Measurements from ENCODE around the gene CYP1A1.

CYP1A1 gene

GRCh38 chr15:74692327-74692726, 33.0 kb downstream of the CYP1A1 start:
- no peak for DNase-seq
- no peak for TF ChIP-seq GATA1 (IDR thresholded peaks at IDR 0.05; ENCODE audit: low read depth, low read length)
- TF ChIP-seq POLR2A (IDR thresholded peaks at IDR 0.05; ENCODE audit: low read length), result no peak

DNA sequence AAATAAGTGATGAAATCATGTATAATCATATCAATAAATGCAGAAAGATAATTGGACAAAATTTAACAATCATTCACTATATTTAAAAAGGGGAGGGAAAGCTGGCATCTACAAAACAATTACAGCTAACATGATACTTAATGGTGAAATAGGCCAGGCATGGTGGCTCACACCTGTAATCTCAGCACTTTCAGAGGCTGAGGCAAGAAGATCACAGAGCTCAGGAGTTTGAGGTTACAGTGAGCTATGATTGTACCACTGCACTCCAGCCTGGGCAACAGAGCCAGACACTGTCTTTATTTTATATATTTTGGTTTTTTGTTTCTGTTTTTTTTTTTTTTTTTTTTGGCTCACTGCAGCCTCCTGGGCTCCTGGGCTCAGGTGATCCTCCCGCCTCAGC, 41.6 kb downstream of the CYP1A1 start:
- DNase-seq, result no peak
- TF ChIP-seq POLR2A (IDR thresholded peaks at IDR 0.05; ENCODE audit: low read length), result no peak
- TF ChIP-seq GATA1 (IDR thresholded peaks at IDR 0.05; ENCODE audit: low read depth, low read length), result no peak

- DNase-seq, result no peak
- no peak for TF ChIP-seq POLR2A (IDR thresholded peaks at IDR 0.05; ENCODE audit: low read length)
- TF ChIP-seq GATA1 (IDR thresholded peaks at IDR 0.05; ENCODE audit: low read depth, low read length), result no peak
These were observed 42.4 kb downstream of the CYP1A1 start for GRCh38 chr15:74682954-74683353.

GRCh38 chr15:74680456-74680855, 44.9 kb downstream of the CYP1A1 start:
- TF ChIP-seq GATA1 (IDR thresholded peaks at IDR 0.05; ENCODE audit: low read depth, low read length) (no peak), POLR2A (IDR thresholded peaks at IDR 0.05; ENCODE audit: low read length) (no peak)
- no peak for DNase-seq

- no peak for DNase-seq
- TF ChIP-seq GATA1 (IDR thresholded peaks at IDR 0.05; ENCODE audit: low read depth, low read length) (no peak), POLR2A (IDR thresholded peaks at IDR 0.05; ENCODE audit: low read length) (no peak)
These were observed 48.5 kb downstream of the CYP1A1 start for GRCh38 chr15:74676801-74677200.

DNA sequence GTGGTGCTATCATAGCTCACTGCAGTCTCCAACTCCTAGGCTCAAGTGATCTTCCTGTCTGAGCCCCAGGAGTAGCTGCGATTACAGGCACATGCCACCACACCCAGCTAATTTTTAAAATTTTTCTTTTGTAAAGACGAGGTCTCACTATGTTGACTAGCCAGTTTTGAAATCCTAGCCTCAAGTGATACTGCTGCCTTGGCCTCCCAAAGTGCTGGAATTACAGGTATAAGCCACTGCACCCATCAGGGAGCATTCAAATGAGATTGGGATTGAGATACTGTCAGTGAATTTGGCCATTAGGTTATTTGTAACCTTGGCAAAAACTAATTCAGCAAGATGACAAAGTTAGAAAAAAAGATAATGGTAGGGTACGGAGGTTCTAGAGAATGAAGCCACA, 51.2 kb downstream of the CYP1A1 start:
- TF ChIP-seq POLR2A (IDR thresholded peaks at IDR 0.05; ENCODE audit: low read length) (no peak), GATA1 (IDR thresholded peaks at IDR 0.05; ENCODE audit: low read depth, low read length) (no peak)
- DNase-seq, result no peak

DNA sequence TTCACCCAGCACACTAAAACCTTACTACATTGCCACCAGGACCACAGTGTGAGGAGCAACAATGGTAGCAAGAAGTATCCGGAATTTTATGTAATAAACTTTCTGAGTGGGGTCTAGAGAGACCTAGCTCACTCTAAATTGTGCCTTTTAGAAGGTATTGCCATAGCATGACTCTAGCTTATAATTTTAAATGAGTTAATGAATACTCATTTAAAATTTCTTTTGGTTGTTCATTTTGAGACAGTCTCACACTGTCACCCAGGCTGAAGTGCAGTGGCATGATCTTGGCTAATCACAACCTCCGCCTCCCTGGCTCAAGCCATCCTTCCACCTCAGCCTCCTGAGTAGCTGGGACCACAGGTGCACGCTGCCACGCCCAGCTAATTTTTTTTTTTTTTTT, 55.7 kb downstream of the CYP1A1 start:
- DNase-seq, result no peak
- TF ChIP-seq GATA1 (IDR thresholded peaks at IDR 0.05; ENCODE audit: low read depth, low read length) (no peak), POLR2A (IDR thresholded peaks at IDR 0.05; ENCODE audit: low read length) (no peak)

Data from erythroblast (primary cell).